ENCODE data around the gene CXXC1. TPM values are rescaled to one million over a fixed set of nuclear protein-coding genes. Genes with fewer than 3 reads are reported as not detected.

Gene CXXC1
- total and polyA plus RNA-seq, 4 donors, result 21.7 to 38.4 (median 30.0) TPM

- H3K36me3 ChIP-seq (ENCODE audit: control insufficient read depth in 4 of 4, insufficient read depth in 3 of 4, low read depth in 1 of 4, low read length in 3 of 4), result no peaks in the 10 kb centered on the region
- TF ChIP-seq FOXA2 (IDR thresholded peaks at IDR 0.05) (no peak), HNF4G (IDR thresholded peaks at IDR 0.05) (no peak), GABPA (IDR thresholded peaks at IDR 0.05 in 1 of 2, conservative IDR thresholded peaks at IDR 0.05 in 1 of 2) (no peak), SP1 (IDR thresholded peaks at IDR 0.05) (no peak), RXRA (IDR thresholded peaks at IDR 0.05) (no peak), NR2F2 (IDR thresholded peaks at IDR 0.05) (no peak), EGR1 (IDR thresholded peaks at IDR 0.05; ENCODE audit: low read depth in 2 of 2) (no peak), HNF4A (conservative IDR thresholded peaks at IDR 0.05) (no peak), RAD21 (IDR thresholded peaks at IDR 0.05) (no peak), TAF1 (conservative IDR thresholded peaks at IDR 0.05) (no peak), JUND (IDR thresholded peaks at IDR 0.05) (no peak), FOXA1 (IDR thresholded peaks at IDR 0.05) (no peak), YY1 (IDR thresholded peaks at IDR 0.05) (no peak)
- TF ChIP-seq, protein P1, sequence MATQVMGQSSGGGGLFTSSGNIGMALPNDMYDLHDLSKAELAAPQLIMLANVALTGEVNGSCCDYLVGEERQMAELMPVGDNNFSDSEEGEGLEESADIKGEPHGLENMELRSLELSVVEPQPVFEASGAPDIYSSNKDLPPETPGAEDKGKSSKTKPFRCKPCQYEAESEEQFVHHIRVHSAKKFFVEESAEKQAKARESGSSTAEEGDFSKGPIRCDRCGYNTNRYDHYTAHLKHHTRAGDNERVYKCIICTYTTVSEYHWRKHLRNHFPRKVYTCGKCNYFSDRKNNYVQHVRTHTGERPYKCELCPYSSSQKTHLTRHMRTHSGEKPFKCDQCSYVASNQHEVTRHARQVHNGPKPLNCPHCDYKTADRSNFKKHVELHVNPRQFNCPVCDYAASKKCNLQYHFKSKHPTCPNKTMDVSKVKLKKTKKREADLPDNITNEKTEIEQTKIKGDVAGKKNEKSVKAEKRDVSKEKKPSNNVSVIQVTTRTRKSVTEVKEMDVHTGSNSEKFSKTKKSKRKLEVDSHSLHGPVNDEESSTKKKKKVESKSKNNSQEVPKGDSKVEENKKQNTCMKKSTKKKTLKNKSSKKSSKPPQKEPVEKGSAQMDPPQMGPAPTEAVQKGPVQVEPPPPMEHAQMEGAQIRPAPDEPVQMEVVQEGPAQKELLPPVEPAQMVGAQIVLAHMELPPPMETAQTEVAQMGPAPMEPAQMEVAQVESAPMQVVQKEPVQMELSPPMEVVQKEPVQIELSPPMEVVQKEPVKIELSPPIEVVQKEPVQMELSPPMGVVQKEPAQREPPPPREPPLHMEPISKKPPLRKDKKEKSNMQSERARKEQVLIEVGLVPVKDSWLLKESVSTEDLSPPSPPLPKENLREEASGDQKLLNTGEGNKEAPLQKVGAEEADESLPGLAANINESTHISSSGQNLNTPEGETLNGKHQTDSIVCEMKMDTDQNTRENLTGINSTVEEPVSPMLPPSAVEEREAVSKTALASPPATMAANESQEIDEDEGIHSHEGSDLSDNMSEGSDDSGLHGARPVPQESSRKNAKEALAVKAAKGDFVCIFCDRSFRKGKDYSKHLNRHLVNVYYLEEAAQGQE (IDR thresholded peaks at IDR 0.05), result no peak
- TF ChIP-seq, protein P2, sequence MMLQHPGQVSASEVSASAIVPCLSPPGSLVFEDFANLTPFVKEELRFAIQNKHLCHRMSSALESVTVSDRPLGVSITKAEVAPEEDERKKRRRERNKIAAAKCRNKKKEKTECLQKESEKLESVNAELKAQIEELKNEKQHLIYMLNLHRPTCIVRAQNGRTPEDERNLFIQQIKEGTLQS (IDR thresholded peaks at IDR 0.05), result no peak
- TF ChIP-seq, protein P3, sequence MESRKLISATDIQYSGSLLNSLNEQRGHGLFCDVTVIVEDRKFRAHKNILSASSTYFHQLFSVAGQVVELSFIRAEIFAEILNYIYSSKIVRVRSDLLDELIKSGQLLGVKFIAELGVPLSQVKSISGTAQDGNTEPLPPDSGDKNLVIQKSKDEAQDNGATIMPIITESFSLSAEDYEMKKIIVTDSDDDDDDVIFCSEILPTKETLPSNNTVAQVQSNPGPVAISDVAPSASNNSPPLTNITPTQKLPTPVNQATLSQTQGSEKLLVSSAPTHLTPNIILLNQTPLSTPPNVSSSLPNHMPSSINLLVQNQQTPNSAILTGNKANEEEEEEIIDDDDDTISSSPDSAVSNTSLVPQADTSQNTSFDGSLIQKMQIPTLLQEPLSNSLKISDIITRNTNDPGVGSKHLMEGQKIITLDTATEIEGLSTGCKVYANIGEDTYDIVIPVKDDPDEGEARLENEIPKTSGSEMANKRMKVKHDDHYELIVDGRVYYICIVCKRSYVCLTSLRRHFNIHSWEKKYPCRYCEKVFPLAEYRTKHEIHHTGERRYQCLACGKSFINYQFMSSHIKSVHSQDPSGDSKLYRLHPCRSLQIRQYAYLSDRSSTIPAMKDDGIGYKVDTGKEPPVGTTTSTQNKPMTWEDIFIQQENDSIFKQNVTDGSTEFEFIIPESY (IDR thresholded peaks at IDR 0.05), result no peak
- TF ChIP-seq, protein P4, sequence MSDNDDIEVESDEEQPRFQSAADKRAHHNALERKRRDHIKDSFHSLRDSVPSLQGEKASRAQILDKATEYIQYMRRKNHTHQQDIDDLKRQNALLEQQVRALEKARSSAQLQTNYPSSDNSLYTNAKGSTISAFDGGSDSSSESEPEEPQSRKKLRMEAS (IDR thresholded peaks at IDR 0.05), result no peak
- TF ChIP-seq, protein P5, sequence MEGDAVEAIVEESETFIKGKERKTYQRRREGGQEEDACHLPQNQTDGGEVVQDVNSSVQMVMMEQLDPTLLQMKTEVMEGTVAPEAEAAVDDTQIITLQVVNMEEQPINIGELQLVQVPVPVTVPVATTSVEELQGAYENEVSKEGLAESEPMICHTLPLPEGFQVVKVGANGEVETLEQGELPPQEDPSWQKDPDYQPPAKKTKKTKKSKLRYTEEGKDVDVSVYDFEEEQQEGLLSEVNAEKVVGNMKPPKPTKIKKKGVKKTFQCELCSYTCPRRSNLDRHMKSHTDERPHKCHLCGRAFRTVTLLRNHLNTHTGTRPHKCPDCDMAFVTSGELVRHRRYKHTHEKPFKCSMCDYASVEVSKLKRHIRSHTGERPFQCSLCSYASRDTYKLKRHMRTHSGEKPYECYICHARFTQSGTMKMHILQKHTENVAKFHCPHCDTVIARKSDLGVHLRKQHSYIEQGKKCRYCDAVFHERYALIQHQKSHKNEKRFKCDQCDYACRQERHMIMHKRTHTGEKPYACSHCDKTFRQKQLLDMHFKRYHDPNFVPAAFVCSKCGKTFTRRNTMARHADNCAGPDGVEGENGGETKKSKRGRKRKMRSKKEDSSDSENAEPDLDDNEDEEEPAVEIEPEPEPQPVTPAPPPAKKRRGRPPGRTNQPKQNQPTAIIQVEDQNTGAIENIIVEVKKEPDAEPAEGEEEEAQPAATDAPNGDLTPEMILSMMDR (IDR thresholded peaks at IDR 0.05; ENCODE audit: low read depth, low read length, missing input control), result no peak
- 5% methylated on average over 8 of the region's 8 CpGs for WGBS
- no peaks in the 10 kb centered on the region for H3K9me3 ChIP-seq (ENCODE audit: control insufficient read depth in 4 of 4, low read length in 3 of 4)
- peak overlapping the region; percentile 46 to 63 (median 52) for H3K4me3 ChIP-seq (ENCODE audit: low read depth in 1 of 3, low read length in 3 of 3)
- no peaks in the 10 kb centered on the region for H3K27me3 ChIP-seq (ENCODE audit: control insufficient read depth in 4 of 4, insufficient read depth in 4 of 4, low read length in 3 of 4)
- peak overlapping the region; percentile 62 to 65 for H3K27ac ChIP-seq (ENCODE audit: low read depth in 1 of 2, low read length in 2 of 2)
- H3K4me1 ChIP-seq (ENCODE audit: control insufficient read depth in 4 of 4, insufficient read depth in 4 of 4, low read length in 3 of 4), result peaks cover 0 to 20% (median 5%) of the 10 kb centered on the region in 4 donors
- H3K9ac ChIP-seq (ENCODE audit: low read depth in 1 of 2, low read length in 2 of 2), result no peak overlapping the region
- no peak for DNase-seq (ENCODE audit: low spot score)
These were observed 19.9 kb upstream of the CXXC1 start for GRCh38 chr18:50307400-50307737.
